Karpas-422 (cell line): ENCODE measurements around the gene COPS8. TPM values are rescaled to one million over a fixed set of nuclear protein-coding genes. Genes with fewer than 3 reads are reported as not detected.

Experiments
- DNase-seq: peaks from one replicate; pipeline ENCODE4 v3.0.0-alpha.2; 2015
- H2AFZ ChIP-seq: fragments of 200-600 bp; sonication (generic); 2 replicates; pipeline ENCODE4 v1.6.1; 2014; ENCODE audit warnings: antibody characterized with exemption, low read length, mixed read lengths
- H3K27ac ChIP-seq: fragments of 200-600 bp; sonication (generic); 2 replicates; pipeline ENCODE4 v1.5.1; 2014; ENCODE audit warnings: mild to moderate bottlenecking, low read length, moderate library complexity
- H3K27me3 ChIP-seq: fragments of 200-600 bp; sonication (generic); 2 replicates; pipeline ENCODE4 v1.6.1; 2014; ENCODE audit warnings: low read length, mixed read lengths
- H3K36me3 ChIP-seq: fragments of 200-600 bp; sonication (generic); 2 replicates; pipeline ENCODE4 v1.6.1; 2014; ENCODE audit warnings: low read length, mixed read lengths; ENCODE audit not compliant: insufficient read depth
- H3K4me1 ChIP-seq: fragments of 200-600 bp; sonication (generic); 2 replicates; pipeline ENCODE4 v1.6.1; 2014; ENCODE audit warnings: mild to moderate bottlenecking, low read length, mixed read lengths
- H3K4me2 ChIP-seq: fragments of 200-600 bp; sonication (generic); 2 replicates; pipeline ENCODE4 v1.6.1; 2014; ENCODE audit warnings: low read length, low read depth, mild to moderate bottlenecking; ENCODE audit not compliant: poor library complexity, severe bottlenecking
- H3K4me3 ChIP-seq: fragments of 200-600 bp; sonication (generic); 2 replicates; pipeline ENCODE4 v1.5.1; 2014; ENCODE audit warnings: mild to moderate bottlenecking, antibody characterized with exemption, low read length, mixed read lengths
- H3K79me2 ChIP-seq: fragments of 200-600 bp; sonication (generic); 2 replicates; pipeline ENCODE4 v1.6.1; 2014; ENCODE audit warnings: mild to moderate bottlenecking, low read length, mixed read lengths
- H3K9ac ChIP-seq: fragments of 200-600 bp; sonication (generic); 2 replicates; pipeline ENCODE4 v1.6.0; 2014; ENCODE audit warnings: low read length
- H3K9me2 ChIP-seq: fragments of 200-600 bp; sonication (generic), shearing (Covaris generic); replicated peaks from 2 replicates; pipeline ENCODE4 v1.6.0; 2014; ENCODE audit warnings: mild to moderate bottlenecking, low read length, moderate library complexity; ENCODE audit not compliant: insufficient read depth
- H3K9me3 ChIP-seq: fragments of 300-700, 200-600 bp; sonication (generic); 2 replicates; pipeline ENCODE4 v1.6.1; 2014; ENCODE audit warnings: low read length, mixed read lengths
- H4K20me1 ChIP-seq: fragments of 200-600 bp; sonication (generic); 2 replicates; pipeline ENCODE4 v1.6.1; 2014; ENCODE audit warnings: mild to moderate bottlenecking, antibody characterized with exemption, low read length, low read depth; ENCODE audit not compliant: insufficient read depth
- total RNA-seq: library from RNA; depleted of rRNA; stranded (reverse); fragments of >200 nt; shearing (Covaris generic); gene quantifications from 2 replicates; pipeline ENCODE4 v1.2.3, GENCODE V29; 2014; ENCODE audit warnings: low replicate concordance

The COPS8 gene
- total RNA-seq, 1 experiment from 2014 or later = 105 TPM

DNA sequence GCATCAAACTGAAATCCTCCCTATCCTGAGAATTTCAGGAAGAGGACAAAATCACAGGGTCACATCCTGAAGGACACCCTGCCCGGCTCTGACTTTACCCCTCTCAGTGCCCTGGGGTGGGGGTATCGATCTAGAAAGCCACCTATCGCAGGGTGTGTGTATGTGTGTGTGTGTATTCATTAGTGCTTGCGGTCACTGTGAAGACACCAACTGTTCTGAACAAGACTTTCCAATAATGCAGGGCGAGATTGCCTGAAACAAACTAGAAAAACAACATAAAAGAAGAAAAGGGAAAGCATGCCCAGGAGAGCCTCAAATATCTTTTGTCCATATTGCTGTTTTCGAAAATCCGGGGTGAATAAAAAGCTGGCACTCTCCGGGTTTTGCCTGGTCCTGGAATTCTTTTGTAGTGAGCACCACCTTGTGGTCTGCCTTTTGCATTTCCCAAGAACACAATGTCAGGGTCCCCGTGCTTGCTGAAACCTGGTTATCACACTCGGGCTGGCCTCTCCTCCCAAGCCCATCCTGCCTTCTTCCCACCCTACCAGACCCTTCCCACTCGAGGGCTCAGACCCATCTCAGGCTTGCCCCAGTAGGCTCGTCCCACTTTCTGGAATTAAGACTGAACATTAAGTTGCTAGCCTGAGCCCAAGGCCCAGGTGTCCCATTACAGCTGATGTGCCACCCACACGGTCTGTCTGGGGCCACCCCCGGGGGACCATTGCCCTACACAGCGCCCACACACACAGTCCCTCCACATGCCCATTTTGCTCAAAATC, 25.0 kb upstream of the COPS8 start:
- peak; percentile 77 for DNase-seq
- Histone ChIP-seq H3K9me2 (no peaks in the 10 kb centered on the region), H3K9me3 (no peaks in the 10 kb centered on the region), H3K79me2 (no peaks in the 10 kb centered on the region), H2AFZ (no peak overlapping the region), H3K4me1 (peaks cover 35% of the 10 kb centered on the region), H3K27me3 (no peaks in the 10 kb centered on the region), H3K4me3 (no peak overlapping the region), H3K4me2 (peak overlapping the region; percentile 20), H3K36me3 (no peaks in the 10 kb centered on the region), H4K20me1 (no peaks in the 10 kb centered on the region), H3K9ac (no peak overlapping the region), H3K27ac (no peak overlapping the region)

DNA sequence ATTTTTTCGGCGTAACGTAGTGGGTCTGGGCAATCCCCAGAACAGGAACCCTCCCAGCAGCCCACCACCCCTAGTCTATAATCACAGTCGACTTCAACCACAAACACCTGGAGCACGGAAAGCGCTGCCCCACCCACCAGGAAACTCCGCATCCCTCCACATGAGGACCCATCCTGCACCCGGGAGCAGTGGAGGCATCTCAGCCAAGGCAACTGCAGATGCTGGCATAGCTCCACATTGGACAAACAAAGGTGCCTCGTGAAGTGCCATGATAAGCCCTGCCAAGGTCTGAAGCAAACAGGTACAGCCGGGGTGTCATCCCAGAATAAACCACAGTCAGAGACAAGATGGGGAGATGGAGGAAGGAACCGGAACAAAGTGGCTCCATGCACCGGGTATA, 24.3 kb upstream of the COPS8 start:
- Histone ChIP-seq H3K4me1 (peaks cover 35% of the 10 kb centered on the region), H2AFZ (no peak overlapping the region), H3K9ac (no peak overlapping the region), H3K4me3 (no peak overlapping the region), H3K27ac (no peak overlapping the region), H4K20me1 (no peaks in the 10 kb centered on the region), H3K9me2 (no peaks in the 10 kb centered on the region), H3K4me2 (no peak overlapping the region), H3K27me3 (no peaks in the 10 kb centered on the region), H3K9me3 (no peaks in the 10 kb centered on the region), H3K79me2 (no peaks in the 10 kb centered on the region), H3K36me3 (no peaks in the 10 kb centered on the region)
- DNase-seq = no peak

DNA sequence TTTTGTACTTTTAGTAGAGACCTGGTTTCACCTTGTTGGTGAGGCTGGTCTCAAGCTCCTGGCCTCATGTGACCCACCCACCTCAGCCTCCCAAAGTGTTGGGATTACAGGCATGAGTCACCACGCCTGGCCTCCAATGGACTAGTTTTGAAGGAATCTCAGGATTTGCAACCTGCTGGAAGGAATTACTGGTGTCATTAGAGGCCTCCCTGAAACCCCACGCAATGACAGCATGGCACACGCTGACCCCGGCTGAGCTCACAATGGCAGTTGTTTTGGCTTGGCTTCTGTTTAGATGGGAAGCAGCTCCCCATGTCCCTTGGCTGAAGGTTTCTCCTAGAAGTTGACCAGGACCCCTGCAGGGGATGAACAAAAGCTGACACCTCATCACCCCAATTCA, 23.1 kb upstream of the COPS8 start:
- Histone ChIP-seq H3K27me3 (no peaks in the 10 kb centered on the region), H3K27ac (no peak overlapping the region), H3K36me3 (no peaks in the 10 kb centered on the region), H3K4me2 (no peak overlapping the region), H2AFZ (no peak overlapping the region), H4K20me1 (no peaks in the 10 kb centered on the region), H3K79me2 (no peaks in the 10 kb centered on the region), H3K9me2 (no peaks in the 10 kb centered on the region), H3K4me1 (peaks cover 31% of the 10 kb centered on the region), H3K9me3 (no peaks in the 10 kb centered on the region), H3K4me3 (no peak overlapping the region), H3K9ac (no peak overlapping the region)
- DNase-seq = no peak

GRCh38 chr2:237064203-237065070, 21.3 kb upstream of the COPS8 start:
- H3K79me2 ChIP-seq = no peaks in the 10 kb centered on the region
- H3K27me3 ChIP-seq = no peaks in the 10 kb centered on the region
- H3K4me3 ChIP-seq = no peak overlapping the region
- no peaks in the 10 kb centered on the region for H3K9me2 ChIP-seq
- H3K9me3 ChIP-seq = no peaks in the 10 kb centered on the region
- H3K9ac ChIP-seq = no peak overlapping the region
- no peaks in the 10 kb centered on the region for H3K36me3 ChIP-seq
- peaks cover 13% of the 10 kb centered on the region for H3K4me1 ChIP-seq
- no peak overlapping the region for H3K27ac ChIP-seq
- DNase-seq = no peak
- H4K20me1 ChIP-seq = no peaks in the 10 kb centered on the region
- no peak overlapping the region for H2AFZ ChIP-seq
- H3K4me2 ChIP-seq = no peak overlapping the region

DNA sequence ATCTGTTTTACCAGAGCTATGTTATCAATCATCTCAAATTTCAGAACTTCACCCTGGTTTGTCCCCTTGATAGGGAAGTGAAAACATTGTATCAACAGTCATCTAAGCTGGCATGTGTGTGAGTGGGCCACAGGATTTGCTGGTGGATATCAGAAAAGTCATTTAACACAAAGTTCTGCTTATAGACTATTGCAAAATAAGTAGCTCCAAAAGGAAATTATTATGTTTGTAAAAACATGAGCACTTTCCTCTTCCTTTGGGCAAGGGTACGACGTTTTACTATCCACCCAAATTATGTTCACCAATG, 20.7 kb upstream of the COPS8 start:
- Histone ChIP-seq H4K20me1 (no peaks in the 10 kb centered on the region), H3K27me3 (no peaks in the 10 kb centered on the region), H3K9ac (no peak overlapping the region), H3K9me2 (no peaks in the 10 kb centered on the region), H3K4me3 (no peak overlapping the region), H3K4me1 (peaks cover 7% of the 10 kb centered on the region), H2AFZ (no peak overlapping the region), H3K27ac (no peak overlapping the region), H3K4me2 (no peak overlapping the region), H3K36me3 (no peaks in the 10 kb centered on the region), H3K79me2 (no peaks in the 10 kb centered on the region), H3K9me3 (no peaks in the 10 kb centered on the region)
- DNase-seq = no peak

DNA sequence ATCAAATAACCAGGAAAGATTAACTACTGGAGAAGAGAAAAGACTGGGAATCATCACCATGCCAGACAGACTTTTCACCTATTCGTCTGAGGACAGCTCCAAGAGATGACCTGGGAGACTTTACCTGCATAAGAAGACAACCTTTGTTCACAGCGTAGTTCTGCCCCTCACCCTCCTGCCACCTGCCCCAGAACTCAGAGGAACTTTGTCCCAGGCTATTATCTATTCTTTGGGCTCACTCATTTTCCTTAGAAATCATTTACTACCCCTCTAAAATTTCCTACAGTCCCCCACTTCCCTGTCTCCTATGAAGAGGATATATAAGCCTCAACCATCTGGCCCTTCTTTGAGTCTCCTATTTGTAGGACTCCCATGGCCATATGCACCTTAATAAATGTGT, 19.3 kb upstream of the COPS8 start:
- Histone ChIP-seq H3K4me1 (no peaks in the 10 kb centered on the region), H3K9me2 (no peaks in the 10 kb centered on the region), H3K36me3 (no peaks in the 10 kb centered on the region), H3K4me2 (no peak overlapping the region), H2AFZ (no peak overlapping the region), H4K20me1 (no peaks in the 10 kb centered on the region), H3K9me3 (no peaks in the 10 kb centered on the region), H3K79me2 (no peaks in the 10 kb centered on the region), H3K27me3 (no peaks in the 10 kb centered on the region), H3K9ac (no peak overlapping the region), H3K4me3 (no peak overlapping the region), H3K27ac (no peak overlapping the region)
- no peak for DNase-seq

- Histone ChIP-seq H3K9me3 (no peaks in the 10 kb centered on the region), H3K27ac (no peak overlapping the region), H3K36me3 (no peaks in the 10 kb centered on the region), H3K9me2 (no peaks in the 10 kb centered on the region), H3K9ac (no peak overlapping the region), H3K4me2 (no peak overlapping the region), H4K20me1 (no peaks in the 10 kb centered on the region), H3K79me2 (no peaks in the 10 kb centered on the region), H2AFZ (no peak overlapping the region), H3K4me3 (no peak overlapping the region), H3K4me1 (no peaks in the 10 kb centered on the region), H3K27me3 (no peaks in the 10 kb centered on the region)
- DNase-seq = no peak
These were observed 17.6 kb upstream of the COPS8 start for GRCh38 chr2:237068005-237068576.
